HepG2 (cell line): ENCODE data around the gene GPN1. TPM values are rescaled to one million over a fixed set of nuclear protein-coding genes. Genes with fewer than 3 reads are reported as not detected.
"Not testable (repeated sequence)": the region's sequence is repeated elsewhere in the genome, so short reads cannot be mapped to it uniquely, and the experiment has no call there.

Experiments used
- ATAC-seq: fragments of 200-7000 bp; cut with Tn5 transposase; 3 replicates; pipeline ENCODE4 v1.9.1; 2020; ENCODE audit warnings: mild to moderate bottlenecking, moderate library complexity
- BruUV-seq: library from RNA; stranded (reverse); fragments of 400-500 nt; replicated peaks from 2 replicates; lab custom pipeline; 2021; lab: Mats Ljungman, UMichigan
- CTCF ChIA-PET: fragments of 300-600 bp; formaldehyde crosslinking; extraction: SDS; loops from one replicate; lab custom pipeline; 2021; ENCODE audit warnings: low total read pairs, inconsistent platforms, low intra/inter-chr PET ratio; lab: Yijun Ruan, JAX
- POLR2A ChIA-PET: fragments of 350-600 bp; sonication (Branson Sonifier 250); formaldehyde crosslinking; loops from one replicate; lab custom pipeline; 2020; ENCODE audit warnings: antibody characterized with exemption, inconsistent platforms; lab: Yijun Ruan, JAX
- DNase-seq: peaks from one replicate; pipeline ENCODE4 v3.0.0-alpha.2; 2015; ENCODE audit warnings: low spot score
- FAIRE-seq: peaks from 3 replicates; lab custom pipeline; 2011; peaks lifted over from hg19 to GRCh38; lab: Jason Lieb, UNC
- H2AFZ ChIP-seq: one replicate; pipeline ENCODE4 v1.6.1; 2011; ENCODE audit warnings: low read length, inconsistent platforms
- H3K27ac ChIP-seq: fragments of 300-600 bp; 3 replicates; pipeline ENCODE4 v1.8.0; 2011; ENCODE audit warnings: mixed run types, mild to moderate bottlenecking, mixed read lengths, low read length, inconsistent platforms; ENCODE audit not compliant: insufficient read depth; ENCODE audit errors: extremely low read length
- H3K27me3 ChIP-seq, 2 experiments: fragments of 200-600 bp in 1 of 2; 2 replicates in 1 of 2; 3 replicates in 1 of 2; pipeline versions ENCODE4 v1.6.0 to v1.8.0; 2011; ENCODE audit warnings: low read length in 2 of 2, mild to moderate bottlenecking in 2 of 2, moderate library complexity in 2 of 2, inconsistent platforms in 1 of 2; ENCODE audit not compliant: insufficient read depth in 2 of 2, control insufficient read depth in 1 of 2
- H3K36me3 ChIP-seq, 2 experiments: fragments of 200-600 bp in 1 of 2; replicated peaks in 1 of 2; 2 replicates in 1 of 2; 3 replicates in 1 of 2; pipeline versions ENCODE4 v1.5.1 to v1.8.0; 2011; ENCODE audit warnings: low read length in 2 of 2, inconsistent platforms in 1 of 2; ENCODE audit not compliant: insufficient read depth in 2 of 2, control insufficient read depth in 1 of 2
- H3K4me1 ChIP-seq: 2 replicates; pipeline ENCODE4 v1.5.1; 2012; ENCODE audit warnings: low read length, inconsistent platforms; ENCODE audit not compliant: insufficient read depth
- H3K4me2 ChIP-seq: 2 replicates; pipeline ENCODE4 v1.6.0; 2011; ENCODE audit warnings: low read depth, low read length, inconsistent platforms
- H3K4me3 ChIP-seq, 3 experiments: fragments of 200-600 bp in 1 of 3; sonication (generic), shearing (Covaris generic) in 1 of 3; replicated peaks in 1 of 3; 2 replicates each; pipeline ENCODE4 v1.5.1; 2011 to 2016; ENCODE audit warnings: low read length in 3 of 3, inconsistent platforms in 2 of 3, low read depth in 2 of 3, mild to moderate bottlenecking in 2 of 3, control low read depth in 1 of 3, mixed read lengths in 1 of 3; ENCODE audit not compliant: insufficient read depth in 1 of 3
- H3K79me2 ChIP-seq: one replicate; pipeline ENCODE4 v1.6.1; 2011; ENCODE audit warnings: low read length, inconsistent platforms; ENCODE audit not compliant: insufficient read depth
- H3K9ac ChIP-seq: 2 replicates; pipeline ENCODE4 v1.6.0; 2011; ENCODE audit warnings: mild to moderate bottlenecking, low read depth, low read length, inconsistent platforms; ENCODE audit not compliant: insufficient read depth
- H3K9me3 ChIP-seq: 2 replicates; pipeline ENCODE4 v1.5.1; 2012; ENCODE audit warnings: mild to moderate bottlenecking, low read length
- H4K20me1 ChIP-seq: 2 replicates; pipeline ENCODE4 v1.6.0; 2011; ENCODE audit warnings: inconsistent platforms, mild to moderate bottlenecking, low read length, moderate library complexity; ENCODE audit not compliant: insufficient read depth
- ARNT2 ChIP-seq: sonication (generic); formaldehyde crosslinking; IDR thresholded peaks from 2 replicates; pipeline ENCODE4 v1.8.0; 2022; ENCODE audit warnings: mild to moderate bottlenecking, low read depth, missing genetic modification reagents, moderate library complexity
- GLI4 ChIP-seq: sonication (generic); formaldehyde crosslinking; IDR thresholded peaks from 2 replicates; pipeline ENCODE4 v1.5.1; 2020; ENCODE audit warnings: missing genetic modification reagents, mild to moderate bottlenecking, moderate library complexity, borderline replicate concordance
- HNF4G ChIP-seq, 2 experiments: sonication (generic) in 1 of 2; formaldehyde crosslinking in 1 of 2; IDR thresholded peaks; 2 replicates each; pipeline versions ENCODE4 v1.4.0 to v1.6.1; 2011 to 2020; ENCODE audit warnings: borderline replicate concordance in 2 of 2, low read depth in 2 of 2, mild to moderate bottlenecking in 2 of 2, low read length in 1 of 2, missing genetic modification reagents in 1 of 2, moderate library complexity in 1 of 2
- KDM2A ChIP-seq: sonication (generic); formaldehyde crosslinking; IDR thresholded peaks from 2 replicates; pipeline ENCODE4 v1.4.0; 2020; ENCODE audit warnings: low read depth, missing genetic modification reagents, borderline replicate concordance
- KDM5A ChIP-seq: fragments of 200-600 bp; sonication (generic); IDR thresholded peaks from 2 replicates; pipeline ENCODE4 v1.7.0; 2018; ENCODE audit warnings: antibody characterized with exemption, mild to moderate bottlenecking, low read length, borderline replicate concordance
- LCORL ChIP-seq, 2 experiments: fragments of 450-650 bp in 1 of 2; sonication (generic) in 1 of 2; formaldehyde crosslinking in 1 of 2; IDR thresholded peaks; 2 replicates each; pipeline versions ENCODE4 v1.5.0 to v1.6.1; 2017 to 2020; ENCODE audit warnings: antibody characterized with exemption in 1 of 2, missing genetic modification reagents in 1 of 2
- SMC3 ChIP-seq: IDR thresholded peaks from 2 replicates; pipeline ENCODE4 v1.6.1; 2011; ENCODE audit warnings: low read length, improper control_type of control experiment
- ZNF121 ChIP-seq: sonication (generic); formaldehyde crosslinking; IDR thresholded peaks from 2 replicates; pipeline ENCODE4 v1.5.0; 2020; ENCODE audit warnings: mild to moderate bottlenecking, missing genetic modification reagents
- ZNF264 ChIP-seq: sonication (generic); formaldehyde crosslinking; IDR thresholded peaks from 2 replicates; pipeline ENCODE4 v1.4.0; 2020; ENCODE audit warnings: missing genetic modification reagents
- ZNF564 ChIP-seq: sonication (generic); formaldehyde crosslinking; IDR thresholded peaks from 2 replicates; pipeline ENCODE4 v1.8.1; 2023; ENCODE audit warnings: mild to moderate bottlenecking, missing genetic modification reagents
- WGBS: methylation state at CpG from one replicate; pipeline ENCODE4 v1.1.6; 2017; ENCODE audit warnings: low lambda C conversion rate; 5-methylcytosine and 5-hydroxymethylcytosine counted together
- in situ Hi-C: cut with HindIII; loops from 2 replicates; pipeline ENCODE4 v1.10.0; 2017; ENCODE audit warnings: low pct_unique_long_range_greater_than_20kb; ENCODE audit not compliant: extremely low pct_ligation_motif_present
- intact Hi-C: fragments of 100-400 bp; cut with micrococcal nuclease; formaldehyde crosslinking; loops from one replicate; pipeline ENCODE4 v1.10.0; 2022; ENCODE audit not compliant: unreplicated experiment
- polyA plus RNA-seq, 8 experiments: library from polyadenylated mRNA; depleted of rRNA in 3 of 8; stranded (reverse) in 7 of 8; unstranded in 1 of 8; fragments of >200 nt; fragmentation: Illumina TruSeq in 4 of 8; extraction: Trizol in 4 of 8; gene quantifications; 2 replicates each; pipeline versions ENCODE4 v1.2.1 to v1.2.3, GENCODE V29; 2011 to 2016; ENCODE audit warnings: low read depth in 4 of 8, missing spikeins in 1 of 8, mixed read lengths in 1 of 8; ENCODE audit not compliant: insufficient read depth in 1 of 8
- total RNA-seq, 5 experiments: library from RNA; depleted of rRNA; stranded (reverse); fragments of >200 nt; fragmentation: Illumina TruSeq; extraction: Trizol; gene quantifications; 2 replicates each; pipeline ENCODE4 v1.2.3, GENCODE V29; 2016; ENCODE audit warnings: low read depth in 1 of 5
- TF ChIP-seq, protein P1 (sequence below): sonication (generic); formaldehyde crosslinking; IDR thresholded peaks from 2 replicates; pipeline ENCODE4 v1.8.0; 2023; ENCODE audit warnings: mild to moderate bottlenecking, missing genetic modification reagents

Gene GPN1
- total and polyA plus RNA-seq, 2 of the 13 experiments (the other 11 are each of a cell fraction or from before 2014, with no cell fraction given): 54.5 to 62.7 TPM

DNA sequence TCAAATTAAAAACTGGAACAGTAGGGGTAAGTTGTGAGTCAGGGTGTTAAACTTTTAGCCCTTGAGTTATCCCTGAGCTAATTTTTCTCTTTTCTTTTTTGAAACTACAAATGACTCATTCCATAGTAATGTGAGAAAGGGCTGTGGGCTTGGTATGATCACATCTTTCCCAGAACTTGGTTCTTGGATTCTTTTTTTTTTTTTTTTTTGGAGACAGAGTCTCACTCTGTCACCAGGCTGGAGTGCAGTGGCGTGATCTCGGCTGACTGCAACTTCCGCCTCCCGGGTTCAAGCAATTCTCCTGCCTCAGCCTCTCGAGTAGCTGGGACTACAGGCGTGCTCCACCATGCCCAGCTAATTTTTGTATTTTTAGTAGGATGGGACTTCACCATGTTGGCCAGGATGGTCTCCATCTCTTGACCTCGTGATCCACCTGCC, 53.5 kb downstream of the GPN1 start:
- DNase-seq, H2AFZ ChIP-seq, ATAC-seq, H3K4me3 ChIP-seq, H3K9me3 ChIP-seq, FAIRE-seq, H3K27me3 ChIP-seq, H3K27ac ChIP-seq, H4K20me1 ChIP-seq, in situ Hi-C loops, H3K79me2 ChIP-seq, H3K9ac ChIP-seq, H3K4me2 ChIP-seq, BruUV-seq: not testable (repeated sequence)
- 93% methylated on average over 7 of the region's 7 CpGs for WGBS
- intact Hi-C loops: loop anchor here (2.0 kb wide), 2 partner anchors 274 to 770 kb away; partner anchors contain the start of gene PPM1G
- peaks cover 11% of the 10 kb centered on the region for H3K4me1 ChIP-seq
- peaks cover 12 to 72% of the 10 kb centered on the region in 2 experiments for H3K36me3 ChIP-seq
- ChIA-PET CTCF (interaction anchor here (1.7 to 3.3 kb wide), 3 partner anchors 19 to 715 kb away, joined by 8 to 23 read pairs (median 13); partner anchors contain the start of genes PPM1G, SLC4A1AP and SUPT7L), POLR2A (interaction anchor here (0.6 to 1.9 kb wide), 6 partner anchors 18 to 1226 kb away, joined by 3 to 11 read pairs (median 4); partner anchors contain the start of genes PPM1G, SLC4A1AP, SUPT7L and ZNF512)

DNA sequence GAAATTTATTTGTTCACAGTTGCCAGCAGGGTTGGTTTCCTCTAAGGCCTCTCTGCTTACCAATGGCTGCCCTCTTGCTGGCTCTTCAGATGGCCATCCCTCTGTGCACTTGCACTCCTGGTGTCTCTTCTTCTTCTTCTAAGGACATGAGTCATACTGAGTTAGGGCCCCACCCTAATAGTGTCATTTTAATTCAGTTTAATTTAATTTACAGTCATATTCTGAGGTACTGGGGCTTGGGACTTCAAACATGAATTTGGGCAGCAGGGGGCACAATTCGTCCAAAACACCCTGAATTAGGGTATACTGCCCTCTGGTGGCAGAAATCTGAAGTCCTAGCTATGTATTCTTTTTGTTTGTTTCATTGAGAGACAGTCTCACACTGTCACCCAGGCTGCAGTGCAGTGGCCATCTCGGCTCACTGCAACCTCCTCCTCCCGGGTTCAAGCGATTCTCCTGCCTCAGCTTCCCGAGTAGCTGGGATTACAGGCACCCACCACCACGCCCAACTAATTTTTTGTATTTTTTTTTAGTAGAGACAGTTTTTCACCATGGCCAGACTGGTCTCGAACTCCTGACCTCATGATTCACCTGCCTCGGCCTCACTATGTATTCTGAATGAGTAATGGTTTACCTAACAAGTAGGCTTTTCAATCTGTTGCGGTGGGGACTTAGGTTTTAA, 54.7 kb downstream of the GPN1 start:
- CTCF ChIA-PET: interaction anchor here (0.7 to 3.3 kb wide), 7 partner anchors 20 to 768 kb away, joined by 3 to 23 read pairs (median 12); partner anchors contain the start of genes PPM1G, SLC4A1AP and SUPT7L
- intact Hi-C loops (loop anchor here (2.0 kb wide), 2 partner anchors 275 to 769 kb away; partner anchors contain the start of gene PPM1G), in situ Hi-C loops (no loop called here)
- Histone ChIP-seq H3K27me3 (no peaks in the 10 kb centered on the region), H3K9me3 (no peaks in the 10 kb centered on the region), H3K4me3 (no peak overlapping the region), H3K27ac (peak overlapping the region; percentile 7), H3K4me2 (no peak overlapping the region), H3K36me3 (peaks cover 10 to 71% of the 10 kb centered on the region in 2 experiments), H2AFZ (no peak overlapping the region), H3K4me1 (peaks cover 11% of the 10 kb centered on the region), H3K9ac (no peak overlapping the region), H3K79me2 (no peaks in the 10 kb centered on the region), H4K20me1 (no peaks in the 10 kb centered on the region)
- ATAC-seq: peak; percentile 96
- peak; percentile 94 for FAIRE-seq
- DNase-seq: peak; percentile 97
- POLR2A ChIA-PET: interaction anchor here (1.0 to 1.9 kb wide), 6 partner anchors 20 to 274 kb away, joined by 3 to 11 read pairs (median 4); partner anchors contain the start of genes NRBP1, PPM1G, SLC4A1AP and SUPT7L
- BruUV-seq: no TSS peak
- WGBS: 26% methylated on average over 9 of the region's 9 CpGs
- TF ChIP-seq HNF4G (IDR thresholded peaks at IDR 0.05; ENCODE audit: borderline replicate concordance, low read depth, low read length): peak; percentile 14; the same call in 1 of the 2 replicates
- no peak for TF ChIP-seq HNF4G (CRISPR knock-in tag; IDR thresholded peaks at IDR 0.05; ENCODE audit: borderline replicate concordance, low read depth)
- peak; percentile 92 for TF ChIP-seq SMC3
- TF ChIP-seq ARNT2 (CRISPR knock-in tag): peak; percentile 63; the same call in 1 of the 2 replicates
- TF ChIP-seq ZNF564: no peak
- no peak for TF ChIP-seq GLI4 (CRISPR knock-in tag)
- TF ChIP-seq ZNF264 (CRISPR knock-in tag): peak; percentile 33; the same call in 1 of the 2 replicates
- TF ChIP-seq KDM5A: no peak
- TF ChIP-seq ZNF121 (CRISPR knock-in tag): no peak
- TF ChIP-seq KDM2A: no peak
- peak; percentile 56; the same call in 1 of the 2 replicates for TF ChIP-seq LCORL (IDR thresholded peaks at IDR 0.05)
- 0 out of 2 replicates have a peak, but pooled peaks have one; percentile 56 for TF ChIP-seq LCORL (CRISPR knock-in tag; IDR thresholded peaks at IDR 0.05)
- TF ChIP-seq, protein P1, sequence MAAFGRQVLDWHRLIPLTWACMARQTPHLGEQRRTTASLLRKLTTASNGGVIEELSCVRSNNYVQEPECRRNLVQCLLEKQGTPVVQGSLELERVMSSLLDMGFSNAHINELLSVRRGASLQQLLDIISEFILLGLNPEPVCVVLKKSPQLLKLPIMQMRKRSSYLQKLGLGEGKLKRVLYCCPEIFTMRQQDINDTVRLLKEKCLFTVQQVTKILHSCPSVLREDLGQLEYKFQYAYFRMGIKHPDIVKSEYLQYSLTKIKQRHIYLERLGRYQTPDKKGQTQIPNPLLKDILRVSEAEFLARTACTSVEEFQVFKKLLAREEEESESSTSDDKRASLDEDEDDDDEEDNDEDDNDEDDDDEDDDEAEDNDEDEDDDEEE (CRISPR knock-in tag): no peak
